ENCODE data around the gene CHST8. TPM values are rescaled to one million over a fixed set of nuclear protein-coding genes. Genes with fewer than 3 reads are reported as not detected.

The CHST8 gene
- total RNA-seq, 1 experiment from 2014 or later = not detected

- intact Hi-C loops (cut with micrococcal nuclease) = no loop called here
- ChIA-PET CTCF (interaction anchor here (0.6 kb wide), 1 partner anchor 40 kb away, joined by 3 read pairs; no protein-coding TSS in a partner anchor), POLR2A (no interaction called here)
- H3K9me3 Mint-ChIP-seq (ENCODE audit: unreplicated experiment) = peaks cover 30% of the 10 kb centered on the region
- DNase-seq (ENCODE audit: unreplicated experiment) = no peak
- no peaks in the 10 kb centered on the region for H3K36me3 Mint-ChIP-seq (ENCODE audit: insufficient read depth, unreplicated experiment)
- no peak overlapping the region for H3K4me3 Mint-ChIP-seq (ENCODE audit: unreplicated experiment)
- no peak overlapping the region for H3K27ac Mint-ChIP-seq (ENCODE audit: low read depth, unreplicated experiment)
- no peaks in the 10 kb centered on the region for H3K4me1 Mint-ChIP-seq (ENCODE audit: insufficient read depth, unreplicated experiment)
- no peak for TF ChIP-seq CTCF (IDR thresholded peaks at IDR 0.05; ENCODE audit: unreplicated experiment)
- BruUV-seq (replicated peaks) = no TSS peak
- H3K27me3 Mint-ChIP-seq (ENCODE audit: insufficient read depth, unreplicated experiment) = no peaks in the 10 kb centered on the region
Measured at GRCh38 chr19:33718651-33719254, 97.0 kb downstream of the CHST8 start.

- no peak overlapping the region for H3K27ac Mint-ChIP-seq (ENCODE audit: low read depth, unreplicated experiment)
- H3K4me3 Mint-ChIP-seq (ENCODE audit: unreplicated experiment) = no peak overlapping the region
- H3K4me1 Mint-ChIP-seq (ENCODE audit: insufficient read depth, unreplicated experiment) = no peaks in the 10 kb centered on the region
- intact Hi-C loops (cut with micrococcal nuclease) = no loop called here
- ChIA-PET POLR2A (interaction anchor here (0.6 kb wide), 1 partner anchor 282 kb away, joined by 4 read pairs; no protein-coding TSS in a partner anchor), CTCF (interaction anchor here (0.6 to 0.9 kb wide), 2 partner anchors 322 to 867 kb away, joined by 3 read pairs; no protein-coding TSS in a partner anchor)
- peaks cover 30% of the 10 kb centered on the region for H3K9me3 Mint-ChIP-seq (ENCODE audit: unreplicated experiment)
- no peaks in the 10 kb centered on the region for H3K36me3 Mint-ChIP-seq (ENCODE audit: insufficient read depth, unreplicated experiment)
- BruUV-seq (replicated peaks) = no TSS peak
- H3K27me3 Mint-ChIP-seq (ENCODE audit: insufficient read depth, unreplicated experiment) = no peaks in the 10 kb centered on the region
- DNase-seq (ENCODE audit: unreplicated experiment) = no peak
- TF ChIP-seq CTCF (IDR thresholded peaks at IDR 0.05; ENCODE audit: unreplicated experiment) = no peak
Measured at GRCh38 chr19:33719366-33720154, 97.8 kb downstream of the CHST8 start.

GRCh38 chr19:33720155-33720493 lies 98.4 kb downstream of the CHST8 start:
- Mint-ChIP-seq H3K27me3 (ENCODE audit: insufficient read depth, unreplicated experiment) (no peaks in the 10 kb centered on the region), H3K36me3 (ENCODE audit: insufficient read depth, unreplicated experiment) (no peaks in the 10 kb centered on the region), H3K4me1 (ENCODE audit: insufficient read depth, unreplicated experiment) (no peaks in the 10 kb centered on the region), H3K27ac (ENCODE audit: low read depth, unreplicated experiment) (no peak overlapping the region), H3K4me3 (ENCODE audit: unreplicated experiment) (no peak overlapping the region), H3K9me3 (ENCODE audit: unreplicated experiment) (peaks cover 30% of the 10 kb centered on the region)
- BruUV-seq (replicated peaks) = no TSS peak
- intact Hi-C loops (cut with micrococcal nuclease) = no loop called here
- POLR2A ChIA-PET = no interaction called here
- DNase-seq (ENCODE audit: unreplicated experiment) = no peak
- CTCF ChIA-PET = interaction anchor here (0.6 to 0.9 kb wide), 2 partner anchors 321 to 866 kb away, joined by 3 read pairs; no protein-coding TSS in a partner anchor
- no peak for TF ChIP-seq CTCF (IDR thresholded peaks at IDR 0.05; ENCODE audit: unreplicated experiment)
